IPS DF 6.9 (cell line): ENCODE data around the gene FBXO34.
"Not testable (repeated sequence)": the region's sequence is repeated elsewhere in the genome, so short reads cannot be mapped to it uniquely, and the experiment has no call there.

Source experiments
- DNase-seq: peaks from one replicate; pipeline ENCODE4 v3.0.0-alpha.2; 2013; ENCODE audit warnings: low read depth, low spot score
- H3K27ac ChIP-seq: one replicate; pipeline ENCODE4 v1.5.1; 2013; ENCODE audit warnings: low read length, control low read depth
- H3K27me3 ChIP-seq: 2 replicates; pipeline ENCODE4 v1.6.1; 2013; ENCODE audit warnings: mild to moderate bottlenecking, low read length; ENCODE audit not compliant: control insufficient read depth, insufficient read depth
- H3K36me3 ChIP-seq: 2 replicates; pipeline ENCODE4 v1.6.1; 2013; ENCODE audit warnings: low read length; ENCODE audit not compliant: control insufficient read depth, insufficient read depth
- H3K4me1 ChIP-seq: 2 replicates; pipeline ENCODE4 v1.6.1; 2013; ENCODE audit warnings: low read length; ENCODE audit not compliant: control insufficient read depth, insufficient read depth
- H3K4me3 ChIP-seq: 2 replicates; pipeline ENCODE4 v1.5.1; 2013; ENCODE audit warnings: mild to moderate bottlenecking, low read length
- H3K9me3 ChIP-seq: 2 replicates; pipeline ENCODE4 v1.6.1; 2013; ENCODE audit warnings: low read length, inconsistent platforms; ENCODE audit not compliant: control insufficient read depth, insufficient read depth
- WGBS: extraction: QIAGEN DNeasy Blood & Tissue Kit; methylation state at CpG from one replicate; pipeline ENCODE4 v1.1.7; 2013; ENCODE audit warnings: mixed read lengths, missing lambda C conversion rate; ENCODE audit not compliant: insufficient read length, insufficient coverage; 5-methylcytosine and 5-hydroxymethylcytosine counted together

Gene FBXO34

GRCh38 chr14:55377236-55377635 is 106.0 kb downstream of the FBXO34 start:
- no peaks in the 10 kb centered on the region for H3K27me3 ChIP-seq
- H3K4me1 ChIP-seq = no peaks in the 10 kb centered on the region
- no peak overlapping the region for H3K27ac ChIP-seq
- no peaks in the 10 kb centered on the region for H3K9me3 ChIP-seq
- H3K36me3 ChIP-seq = peaks cover 5% of the 10 kb centered on the region; the same call in 1 of the 2 replicates
- no CpG with 5 or more reads among the region's 5 CpGs for WGBS
- H3K4me3 ChIP-seq = no peak overlapping the region
- no peak for DNase-seq

GRCh38 chr14:55381040-55381439 is 109.8 kb downstream of the FBXO34 start:
- Histone ChIP-seq H3K9me3 (no peaks in the 10 kb centered on the region), H3K4me1 (no peaks in the 10 kb centered on the region), H3K27me3 (no peaks in the 10 kb centered on the region), H3K4me3 (no peak overlapping the region), H3K27ac (no peak overlapping the region), H3K36me3 (peaks cover 5% of the 10 kb centered on the region; the same call in 1 of the 2 replicates)
- WGBS = no CpG with 5 or more reads among the region's 5 CpGs
- no peak for DNase-seq

GRCh38 chr14:55381561-55381960 is 110.3 kb downstream of the FBXO34 start:
- Histone ChIP-seq H3K4me3 (no peak overlapping the region), H3K27ac (no peak overlapping the region), H3K27me3 (no peaks in the 10 kb centered on the region), H3K9me3 (no peaks in the 10 kb centered on the region), H3K36me3 (peaks cover 2% of the 10 kb centered on the region; the same call in 1 of the 2 replicates), H3K4me1 (no peaks in the 10 kb centered on the region)
- DNase-seq = no peak
- no CpG with 5 or more reads among the region's 2 CpGs for WGBS

DNA sequence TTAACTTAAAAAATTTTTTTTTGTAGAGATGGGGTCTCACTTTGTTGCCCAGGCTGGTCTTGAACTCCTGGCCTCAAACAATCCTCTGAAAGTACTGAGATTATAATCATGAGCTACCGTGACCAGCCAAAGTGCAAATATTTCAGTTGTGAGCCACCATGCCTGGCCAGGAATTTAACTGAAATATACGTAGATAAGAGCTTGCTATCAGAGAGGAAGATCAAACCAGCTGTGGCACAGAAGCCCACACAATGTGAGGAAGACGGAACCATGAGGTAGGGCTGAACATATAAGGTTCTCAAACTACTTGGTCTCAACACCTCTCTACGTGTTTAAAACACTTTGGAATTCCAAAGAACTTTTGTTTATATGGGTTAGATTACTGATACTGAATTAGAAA is 111.3 kb downstream of the FBXO34 start:
- H3K9me3 ChIP-seq = no peaks in the 10 kb centered on the region
- no peak overlapping the region for H3K27ac ChIP-seq
- no peak overlapping the region for H3K4me3 ChIP-seq
- no peaks in the 10 kb centered on the region for H3K4me1 ChIP-seq
- H3K36me3 ChIP-seq = peaks cover 2% of the 10 kb centered on the region; the same call in 1 of the 2 replicates
- no peaks in the 10 kb centered on the region for H3K27me3 ChIP-seq
- WGBS = no CpG with 5 or more reads among the region's 4 CpGs
- DNase-seq = no peak

DNA sequence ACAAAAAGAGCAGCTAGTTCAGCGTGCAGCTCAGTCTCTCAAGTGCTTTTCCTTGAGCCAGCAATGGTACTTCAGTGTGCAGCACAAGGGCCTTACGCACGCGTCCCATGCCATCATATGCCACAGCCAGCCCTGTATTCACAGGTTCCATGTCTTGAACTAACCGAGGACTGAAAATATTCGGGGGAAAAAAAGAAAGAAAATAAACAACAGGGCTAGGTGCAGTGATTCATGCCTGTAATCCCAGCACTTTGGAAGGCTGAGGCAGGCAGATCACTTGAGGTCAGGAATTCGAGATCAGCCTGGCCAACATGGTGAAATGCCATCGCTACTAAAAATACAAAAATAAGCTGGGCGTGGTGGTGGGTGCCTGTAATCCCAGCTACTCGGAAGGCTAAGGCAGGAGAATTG is 111.8 kb downstream of the FBXO34 start:
- H3K36me3 ChIP-seq, H3K27ac ChIP-seq, DNase-seq, H3K4me3 ChIP-seq, H3K27me3 ChIP-seq, H3K4me1 ChIP-seq, H3K9me3 ChIP-seq: not testable (repeated sequence)
- no CpG with 5 or more reads among the region's 10 CpGs for WGBS

- WGBS = no CpG with 5 or more reads among the region's 5 CpGs
- Histone ChIP-seq H3K9me3 (no peaks in the 10 kb centered on the region), H3K4me1 (no peaks in the 10 kb centered on the region), H3K27ac (no peak overlapping the region), H3K36me3 (peaks cover 2% of the 10 kb centered on the region; the same call in 1 of the 2 replicates), H3K27me3 (no peaks in the 10 kb centered on the region), H3K4me3 (no peak overlapping the region)
- DNase-seq = no peak
These were observed 112.4 kb downstream of the FBXO34 start for GRCh38 chr14:55383541-55384140.

- Histone ChIP-seq H3K9me3 (no peaks in the 10 kb centered on the region), H3K36me3 (peaks cover 2% of the 10 kb centered on the region; the same call in 1 of the 2 replicates), H3K27me3 (no peaks in the 10 kb centered on the region), H3K4me1 (no peaks in the 10 kb centered on the region), H3K4me3 (no peak overlapping the region), H3K27ac (no peak overlapping the region)
- no peak for DNase-seq
- WGBS = no CpG with 5 or more reads among the region's 3 CpGs
These were observed 113.3 kb downstream of the FBXO34 start for GRCh38 chr14:55384536-55384935.

DNA sequence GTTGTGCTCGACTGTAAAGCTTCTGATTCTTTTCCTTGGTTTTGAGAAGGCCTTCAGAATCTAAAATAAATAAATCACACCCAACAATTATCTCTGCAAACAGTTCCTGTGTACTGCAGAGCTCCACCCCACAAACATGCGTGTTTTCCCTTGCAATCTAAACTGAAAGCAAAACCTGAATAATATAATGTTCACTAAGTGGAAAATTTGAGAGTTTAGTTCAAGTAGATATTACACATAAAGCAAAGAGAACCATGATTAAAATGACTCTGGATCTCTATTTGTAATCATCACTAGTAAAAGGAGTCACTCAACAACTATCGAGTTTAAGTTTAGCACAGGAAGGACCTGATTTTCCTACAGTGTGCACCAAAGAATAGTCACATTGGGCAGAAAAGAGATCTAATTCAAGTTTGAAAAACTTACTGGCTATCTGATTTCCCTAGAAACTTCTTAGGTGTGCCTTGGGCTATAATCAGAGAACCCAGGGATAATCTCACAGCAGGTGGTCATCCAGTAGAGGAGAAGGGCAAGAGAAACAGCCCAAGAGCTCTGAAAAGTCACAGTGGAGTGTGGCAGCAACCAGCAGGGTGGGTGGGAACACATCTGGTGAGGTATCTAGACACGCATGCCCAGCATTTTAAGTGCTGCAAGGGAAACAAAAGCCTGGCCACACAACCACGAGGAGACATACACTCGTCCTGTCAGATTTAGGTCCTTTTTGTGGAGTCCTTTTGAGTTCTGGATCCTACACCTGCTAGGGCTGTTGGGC is 115.0 kb downstream of the FBXO34 start:
- Histone ChIP-seq H3K27me3 (no peaks in the 10 kb centered on the region), H3K4me3 (no peak overlapping the region), H3K27ac (no peak overlapping the region), H3K4me1 (no peaks in the 10 kb centered on the region), H3K36me3 (no peaks in the 10 kb centered on the region; the same call in 1 of the 2 replicates), H3K9me3 (no peaks in the 10 kb centered on the region)
- no peak for DNase-seq
- WGBS = no CpG with 5 or more reads among the region's 6 CpGs

- Histone ChIP-seq H3K9me3 (no peaks in the 10 kb centered on the region), H3K4me3 (no peak overlapping the region), H3K27ac (no peak overlapping the region), H3K27me3 (no peaks in the 10 kb centered on the region), H3K4me1 (no peaks in the 10 kb centered on the region), H3K36me3 (no peaks in the 10 kb centered on the region; the same call in 1 of the 2 replicates)
- no CpG with 5 or more reads among the region's 4 CpGs for WGBS
- DNase-seq = no peak
These were observed 115.9 kb downstream of the FBXO34 start for GRCh38 chr14:55387121-55387520.

DNA sequence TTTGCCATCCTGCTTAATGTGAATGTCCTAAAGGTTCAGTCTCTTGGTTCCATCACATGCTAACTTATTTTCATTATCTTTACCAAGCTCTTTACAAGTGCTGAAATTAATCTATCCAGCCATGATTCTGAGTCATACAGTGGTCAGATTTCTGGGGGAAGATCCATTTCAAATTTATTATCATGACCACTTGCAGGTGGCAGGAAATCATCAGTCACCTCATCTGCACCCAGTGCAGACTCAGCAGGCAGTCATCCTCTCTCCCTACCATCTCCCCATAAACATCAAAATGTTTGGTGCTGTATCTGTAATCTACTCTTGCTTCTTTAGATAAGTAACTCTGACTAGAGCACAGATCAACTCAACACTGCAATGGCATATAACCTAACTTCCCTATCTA is 116.9 kb downstream of the FBXO34 start:
- Histone ChIP-seq H3K27me3 (no peaks in the 10 kb centered on the region), H3K27ac (no peak overlapping the region), H3K4me3 (no peak overlapping the region), H3K9me3 (no peaks in the 10 kb centered on the region), H3K4me1 (no peaks in the 10 kb centered on the region), H3K36me3 (no peaks in the 10 kb centered on the region; the same call in 1 of the 2 replicates)
- DNase-seq = no peak
